Neural cell (in vitro differentiated cells): ENCODE results near the gene MAT1A. TPM values are rescaled to one million over a fixed set of nuclear protein-coding genes. Genes with fewer than 3 reads are reported as not detected.

Source experiments
- H2AFZ ChIP-seq: fragments of 200-600, 300-800 bp; sonication (generic), shearing (Covaris generic); 2 replicates; pipeline ENCODE4 v1.6.0; 2014; ENCODE audit warnings: low read depth, mild to moderate bottlenecking, antibody characterized with exemption, low read length, moderate library complexity
- H3F3A ChIP-seq: fragments of 200-600 bp; shearing (Covaris generic); 2 replicates; pipeline ENCODE4 v1.6.1; 2016; ENCODE audit warnings: mild to moderate bottlenecking, moderate library complexity, mixed read lengths, antibody characterized with exemption, low read length; ENCODE audit not compliant: insufficient read depth, poor library complexity, severe bottlenecking
- H3K27ac ChIP-seq: fragments of 200-600, 300-800 bp; sonication (generic), shearing (Covaris generic); 2 replicates; pipeline ENCODE4 v1.5.1; 2014; ENCODE audit warnings: mild to moderate bottlenecking, low read length, moderate library complexity
- H3K27me3 ChIP-seq: fragments of 300-800, 200-600 bp; sonication (generic), shearing (Covaris generic); 2 replicates; pipeline ENCODE4 v1.6.0; 2014; ENCODE audit warnings: mild to moderate bottlenecking, low read depth, low read length, moderate library complexity; ENCODE audit not compliant: insufficient read depth
- H3K36me3 ChIP-seq: fragments of 300-800, 200-600 bp; sonication (generic), shearing (Covaris generic); 2 replicates; pipeline ENCODE4 v1.5.1; 2014; ENCODE audit warnings: mild to moderate bottlenecking, antibody characterized with exemption, low read length, moderate library complexity; ENCODE audit not compliant: insufficient read depth
- H3K4me2 ChIP-seq: fragments of 300-800, 200-600 bp; sonication (generic), shearing (Covaris generic); 2 replicates; pipeline ENCODE4 v1.6.0; 2014; ENCODE audit warnings: mild to moderate bottlenecking, low read length
- H3K4me3 ChIP-seq: fragments of 300-800, 200-600 bp; sonication (generic), shearing (Covaris generic); 2 replicates; pipeline ENCODE4 v1.5.1; 2014; ENCODE audit warnings: mild to moderate bottlenecking, low read length, moderate library complexity
- H3K79me2 ChIP-seq: fragments of 200-600 bp; shearing (Covaris generic); replicated peaks from 2 replicates; pipeline ENCODE4 v1.6.0; 2014; ENCODE audit warnings: mild to moderate bottlenecking, low read length, moderate library complexity; ENCODE audit not compliant: insufficient read depth
- H3K9ac ChIP-seq: fragments of 300-800, 200-600 bp; sonication (generic), shearing (Covaris generic); 2 replicates; pipeline ENCODE4 v1.6.1; 2016; ENCODE audit warnings: mild to moderate bottlenecking, low read length, mixed read lengths
- H3K9me2 ChIP-seq: fragments of 200-600 bp; shearing (Covaris generic); 2 replicates; pipeline ENCODE4 v1.6.1; 2016; ENCODE audit warnings: mild to moderate bottlenecking, low read length, mixed read lengths; ENCODE audit not compliant: insufficient read depth
- H3K9me3 ChIP-seq: fragments of 200-600, 300-800 bp; sonication (generic), shearing (Covaris generic); 2 replicates; pipeline ENCODE4 v1.6.1; 2016; ENCODE audit warnings: mild to moderate bottlenecking, mixed run types, low read length, moderate library complexity, mixed read lengths
- H4K20me1 ChIP-seq: fragments of 200-600 bp; shearing (Covaris generic); 2 replicates; pipeline ENCODE4 v1.6.1; 2016; ENCODE audit warnings: mild to moderate bottlenecking, mixed run types; ENCODE audit not compliant: insufficient read depth
- EP300 ChIP-seq: fragments of 450-650 bp; conservative IDR thresholded peaks from 2 replicates; pipeline ENCODE4 v1.6.1; 2014; ENCODE audit warnings: antibody characterized with exemption, mild to moderate bottlenecking, moderate library complexity; ENCODE audit not compliant: poor library complexity, severe bottlenecking
- EZH2 ChIP-seq: fragments of 200-600, 300-800 bp; shearing (Covaris generic), sonication (generic); IDR thresholded peaks from 2 replicates; pipeline ENCODE4 v1.6.1; 2014; ENCODE audit warnings: antibody characterized with exemption, low read length, borderline replicate concordance, mild to moderate bottlenecking; ENCODE audit not compliant: insufficient read depth, poor library complexity, severe bottlenecking
- MXI1 ChIP-seq: fragments of 450-650 bp; conservative IDR thresholded peaks from 2 replicates; pipeline ENCODE4 v1.6.1; 2014; ENCODE audit warnings: antibody characterized with exemption, mild to moderate bottlenecking; ENCODE audit not compliant: poor library complexity, severe bottlenecking
- POLR2AphosphoS5 ChIP-seq: IDR thresholded peaks from 2 replicates; pipeline ENCODE4 v1.6.1; 2012
- RAD21 ChIP-seq: fragments of 450-650 bp; conservative IDR thresholded peaks from 2 replicates; pipeline ENCODE4 v1.6.1; 2014; ENCODE audit warnings: antibody characterized with exemption, mild to moderate bottlenecking, moderate library complexity
- SMC3 ChIP-seq: fragments of 450-650 bp; conservative IDR thresholded peaks from 2 replicates; pipeline ENCODE4 v1.6.1; 2014; ENCODE audit warnings: antibody characterized with exemption, mild to moderate bottlenecking, moderate library complexity; ENCODE audit not compliant: poor library complexity
- TAF1 ChIP-seq: IDR thresholded peaks from 2 replicates; pipeline ENCODE4 v1.6.1; 2012; ENCODE audit warnings: low read depth
- polyA plus RNA-seq: library from polyadenylated mRNA; depleted of rRNA; stranded (reverse); fragments of >200 nt; gene quantifications from 2 replicates; pipeline ENCODE4 v1.2.3, GENCODE V29; 2014
- TF ChIP-seq, protein P1 (sequence below): fragments of 450-650 bp; IDR thresholded peaks from 2 replicates; pipeline ENCODE4 v1.5.1; 2014; ENCODE audit warnings: antibody characterized with exemption, mild to moderate bottlenecking, moderate library complexity; ENCODE audit not compliant: poor library complexity, severe bottlenecking
- TF ChIP-seq, protein P2 (sequence below): IDR thresholded peaks from 2 replicates; pipeline ENCODE4 v1.6.1; 2012; ENCODE audit warnings: borderline replicate concordance

Gene MAT1A
- polyA plus RNA-seq, 1 donor from 2014 or later = not detected

DNA sequence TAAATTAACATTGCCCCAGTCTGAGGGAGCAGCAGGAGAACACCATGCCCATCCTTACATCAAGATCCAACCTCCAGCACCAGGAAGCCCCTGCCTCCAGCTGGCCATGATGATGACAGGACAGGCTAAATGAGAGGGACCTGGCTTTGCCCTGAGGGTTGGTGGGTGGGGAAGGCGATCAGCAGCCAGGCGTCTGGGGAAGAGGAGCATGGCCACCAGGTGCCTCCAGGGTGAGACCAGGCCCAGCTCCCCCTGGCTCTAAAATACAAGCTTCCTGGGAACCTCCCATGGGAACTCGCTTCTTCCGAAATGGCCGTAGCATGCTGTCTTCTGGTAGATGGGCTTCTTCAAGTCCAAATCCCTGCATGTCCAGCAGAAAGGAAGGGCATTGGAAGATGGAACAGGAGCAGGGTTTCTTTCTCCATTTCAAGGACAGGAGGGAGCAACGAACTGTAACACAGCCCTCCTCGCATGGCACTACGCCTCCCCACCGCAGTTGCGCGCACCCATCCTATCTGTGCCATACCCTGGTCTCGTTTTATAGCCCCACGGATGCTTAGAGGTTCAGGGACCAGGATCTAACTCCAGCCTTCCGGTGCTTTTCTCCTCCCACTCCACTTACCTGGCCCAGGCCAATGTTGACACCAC, 15.8 kb downstream of the MAT1A start:
- H3K4me3 ChIP-seq = no peak overlapping the region
- H3K9me3 ChIP-seq = no peaks in the 10 kb centered on the region
- no peaks in the 10 kb centered on the region for H3K9me2 ChIP-seq
- TF ChIP-seq MXI1 (no peak), RAD21 (no peak), EP300 (no peak), SMC3 (no peak), EZH2 (no peak), TAF1 (no peak)
- TF ChIP-seq, protein P1, sequence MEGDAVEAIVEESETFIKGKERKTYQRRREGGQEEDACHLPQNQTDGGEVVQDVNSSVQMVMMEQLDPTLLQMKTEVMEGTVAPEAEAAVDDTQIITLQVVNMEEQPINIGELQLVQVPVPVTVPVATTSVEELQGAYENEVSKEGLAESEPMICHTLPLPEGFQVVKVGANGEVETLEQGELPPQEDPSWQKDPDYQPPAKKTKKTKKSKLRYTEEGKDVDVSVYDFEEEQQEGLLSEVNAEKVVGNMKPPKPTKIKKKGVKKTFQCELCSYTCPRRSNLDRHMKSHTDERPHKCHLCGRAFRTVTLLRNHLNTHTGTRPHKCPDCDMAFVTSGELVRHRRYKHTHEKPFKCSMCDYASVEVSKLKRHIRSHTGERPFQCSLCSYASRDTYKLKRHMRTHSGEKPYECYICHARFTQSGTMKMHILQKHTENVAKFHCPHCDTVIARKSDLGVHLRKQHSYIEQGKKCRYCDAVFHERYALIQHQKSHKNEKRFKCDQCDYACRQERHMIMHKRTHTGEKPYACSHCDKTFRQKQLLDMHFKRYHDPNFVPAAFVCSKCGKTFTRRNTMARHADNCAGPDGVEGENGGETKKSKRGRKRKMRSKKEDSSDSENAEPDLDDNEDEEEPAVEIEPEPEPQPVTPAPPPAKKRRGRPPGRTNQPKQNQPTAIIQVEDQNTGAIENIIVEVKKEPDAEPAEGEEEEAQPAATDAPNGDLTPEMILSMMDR = no peak
- TF ChIP-seq, protein P2, sequence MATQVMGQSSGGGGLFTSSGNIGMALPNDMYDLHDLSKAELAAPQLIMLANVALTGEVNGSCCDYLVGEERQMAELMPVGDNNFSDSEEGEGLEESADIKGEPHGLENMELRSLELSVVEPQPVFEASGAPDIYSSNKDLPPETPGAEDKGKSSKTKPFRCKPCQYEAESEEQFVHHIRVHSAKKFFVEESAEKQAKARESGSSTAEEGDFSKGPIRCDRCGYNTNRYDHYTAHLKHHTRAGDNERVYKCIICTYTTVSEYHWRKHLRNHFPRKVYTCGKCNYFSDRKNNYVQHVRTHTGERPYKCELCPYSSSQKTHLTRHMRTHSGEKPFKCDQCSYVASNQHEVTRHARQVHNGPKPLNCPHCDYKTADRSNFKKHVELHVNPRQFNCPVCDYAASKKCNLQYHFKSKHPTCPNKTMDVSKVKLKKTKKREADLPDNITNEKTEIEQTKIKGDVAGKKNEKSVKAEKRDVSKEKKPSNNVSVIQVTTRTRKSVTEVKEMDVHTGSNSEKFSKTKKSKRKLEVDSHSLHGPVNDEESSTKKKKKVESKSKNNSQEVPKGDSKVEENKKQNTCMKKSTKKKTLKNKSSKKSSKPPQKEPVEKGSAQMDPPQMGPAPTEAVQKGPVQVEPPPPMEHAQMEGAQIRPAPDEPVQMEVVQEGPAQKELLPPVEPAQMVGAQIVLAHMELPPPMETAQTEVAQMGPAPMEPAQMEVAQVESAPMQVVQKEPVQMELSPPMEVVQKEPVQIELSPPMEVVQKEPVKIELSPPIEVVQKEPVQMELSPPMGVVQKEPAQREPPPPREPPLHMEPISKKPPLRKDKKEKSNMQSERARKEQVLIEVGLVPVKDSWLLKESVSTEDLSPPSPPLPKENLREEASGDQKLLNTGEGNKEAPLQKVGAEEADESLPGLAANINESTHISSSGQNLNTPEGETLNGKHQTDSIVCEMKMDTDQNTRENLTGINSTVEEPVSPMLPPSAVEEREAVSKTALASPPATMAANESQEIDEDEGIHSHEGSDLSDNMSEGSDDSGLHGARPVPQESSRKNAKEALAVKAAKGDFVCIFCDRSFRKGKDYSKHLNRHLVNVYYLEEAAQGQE = no peak
- no peaks in the 10 kb centered on the region for H4K20me1 ChIP-seq
- H3K27ac ChIP-seq = no peak overlapping the region
- H3K4me2 ChIP-seq = no peak overlapping the region
- H3K9ac ChIP-seq = no peak overlapping the region
- H3K36me3 ChIP-seq = no peaks in the 10 kb centered on the region
- H3K27me3 ChIP-seq = no peaks in the 10 kb centered on the region
- no peaks in the 10 kb centered on the region for H3K79me2 ChIP-seq
- no peaks in the 10 kb centered on the region for H3F3A ChIP-seq
- H2AFZ ChIP-seq = no peak overlapping the region

DNA sequence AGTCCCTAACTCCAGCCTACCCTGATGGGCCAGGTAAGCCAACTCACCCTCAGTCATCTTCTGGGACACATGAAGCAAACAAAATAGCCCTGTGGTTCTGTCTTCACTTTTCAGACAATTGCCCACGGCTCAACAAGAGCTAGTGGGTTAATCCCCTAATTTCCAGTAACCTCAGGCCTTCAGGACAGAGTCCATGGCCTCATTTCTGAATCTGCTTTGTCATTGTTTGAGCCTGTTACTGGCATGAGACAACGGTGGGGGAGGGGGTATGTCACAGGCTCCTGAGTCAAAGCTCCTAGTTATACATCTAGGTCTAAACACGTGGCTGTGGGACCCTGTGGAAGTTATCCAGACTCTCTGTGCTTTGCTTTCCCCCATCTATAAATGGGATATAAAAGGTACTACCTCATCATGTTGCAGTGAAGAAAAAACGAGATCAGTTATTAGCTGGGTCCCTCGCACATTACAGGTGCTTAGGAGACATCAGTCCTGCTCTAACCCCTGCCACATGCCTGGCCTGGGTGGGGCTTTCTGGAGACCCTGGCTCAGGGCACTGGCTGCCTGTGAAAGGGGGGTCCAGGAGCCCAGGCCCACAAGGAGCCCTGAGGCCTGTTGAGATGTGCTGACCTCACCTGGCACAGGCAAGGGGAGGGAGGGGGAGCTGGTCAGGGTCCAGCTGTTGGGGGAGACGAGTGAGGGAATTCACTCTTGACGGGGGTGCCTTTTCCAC, 16.5 kb downstream of the MAT1A start:
- TF ChIP-seq, protein P2 = no peak
- TF ChIP-seq EZH2 = no peak
- TF ChIP-seq, protein P1 = no peak
- TF ChIP-seq RAD21 = no peak
- TF ChIP-seq EP300 = no peak
- no peak for TF ChIP-seq POLR2AphosphoS5
- TF ChIP-seq TAF1 = no peak
- TF ChIP-seq MXI1 = no peak
- TF ChIP-seq SMC3 = no peak
- Histone ChIP-seq H3F3A (no peaks in the 10 kb centered on the region), H3K4me2 (no peak overlapping the region), H3K9me3 (no peaks in the 10 kb centered on the region), H4K20me1 (no peaks in the 10 kb centered on the region), H3K79me2 (no peaks in the 10 kb centered on the region), H2AFZ (no peak overlapping the region), H3K9me2 (no peaks in the 10 kb centered on the region), H3K27me3 (no peaks in the 10 kb centered on the region), H3K9ac (no peak overlapping the region), H3K4me3 (no peak overlapping the region), H3K36me3 (no peaks in the 10 kb centered on the region), H3K27ac (no peak overlapping the region)
